HEK293T (cell line): ENCODE measurements around the gene ZFAND2B.

Source experiments
- ARNT ChIP-seq: fragments of 450-650 bp; IDR thresholded peaks from 2 replicates; pipeline ENCODE4 v1.6.1; 2017; ENCODE audit warnings: mild to moderate bottlenecking
- BHLHE40 ChIP-seq: fragments of 450-650 bp; IDR thresholded peaks from 2 replicates; pipeline ENCODE4 v1.6.1; 2016; ENCODE audit warnings: mild to moderate bottlenecking, moderate library complexity, borderline replicate concordance
- CTBP1 ChIP-seq: fragments of 450-650 bp; IDR thresholded peaks from 2 replicates; pipeline ENCODE4 v1.6.1; 2016; ENCODE audit warnings: borderline replicate concordance
- FOXK2 ChIP-seq: fragments of 450-650 bp; IDR thresholded peaks from 2 replicates; pipeline ENCODE4 v1.6.1; 2016; ENCODE audit warnings: mild to moderate bottlenecking
- SP1 ChIP-seq: fragments of 450-650 bp; IDR thresholded peaks from 2 replicates; pipeline ENCODE4 v1.6.1; 2017
- SUZ12 ChIP-seq: fragments of 450-650 bp; IDR thresholded peaks from 2 replicates; pipeline ENCODE4 v1.6.1; 2016; ENCODE audit warnings: mild to moderate bottlenecking

DNA sequence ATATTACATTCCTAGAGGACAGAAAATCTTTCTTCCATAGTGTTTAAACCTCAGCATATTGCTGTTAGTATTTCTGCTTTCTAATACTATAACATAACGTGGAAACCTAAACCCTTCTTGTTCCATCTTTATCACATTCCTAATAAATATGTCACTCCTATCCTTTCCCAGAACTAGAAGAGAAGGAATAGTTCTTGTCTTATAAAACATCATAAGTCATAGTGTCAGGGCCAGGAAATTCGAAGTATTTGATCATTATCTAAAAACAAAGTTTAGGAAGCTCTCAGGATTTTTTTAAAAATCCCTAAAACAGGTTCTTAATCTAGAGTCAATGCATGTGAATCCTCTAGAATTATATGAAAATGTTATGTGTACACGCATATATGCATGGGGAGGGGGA lies 48.0 kb upstream of the ZFAND2B start:
- TF ChIP-seq SP1, result no peak
- TF ChIP-seq ARNT, result no peak
- TF ChIP-seq CTBP1, result no peak
- no peak for TF ChIP-seq FOXK2
- no peak for TF ChIP-seq SUZ12
- TF ChIP-seq BHLHE40, result no peak
